Chondrocyte (in vitro differentiated cells): ENCODE results near the gene LRRC27. TPM values are rescaled to one million over a fixed set of nuclear protein-coding genes. Genes with fewer than 3 reads are reported as not detected.
A peak's percentile ranks its signal among the peaks of the same experiment; 100 is the strongest.

Experiments used
- DNase-seq: peaks from one replicate; pipeline ENCODE4 v3.0.0; 2021; ENCODE audit warnings: mixed read lengths, low spot score
- H3K27ac Mint-ChIP-seq: one replicate; pipeline ENCODE4 v1.8.0; 2021; ENCODE audit warnings: mild to moderate bottlenecking, moderate library complexity, mixed read lengths; ENCODE audit not compliant: unreplicated experiment
- H3K27me3 Mint-ChIP-seq: 2 replicates; pipeline ENCODE4 v1.8.0; 2021; ENCODE audit warnings: low read depth, mixed read lengths
- H3K36me3 Mint-ChIP-seq: 2 replicates; pipeline ENCODE4 v1.8.0; 2021; ENCODE audit warnings: low read depth, mixed read lengths
- H3K4me1 Mint-ChIP-seq: 2 replicates; pipeline ENCODE4 v1.8.0; 2021; ENCODE audit warnings: low read depth, mild to moderate bottlenecking, mixed read lengths
- H3K4me3 Mint-ChIP-seq: one replicate; pipeline ENCODE4 v1.8.0; 2021; ENCODE audit warnings: mild to moderate bottlenecking, moderate library complexity, mixed read lengths; ENCODE audit not compliant: unreplicated experiment
- H3K9me3 Mint-ChIP-seq: 2 replicates; pipeline ENCODE4 v1.8.0; 2021; ENCODE audit warnings: low read depth, mixed read lengths
- CTCF ChIP-seq: fragments of 200-600 bp; sonication (generic); IDR thresholded peaks from 2 replicates; pipeline ENCODE4 v1.5.0; 2021; ENCODE audit warnings: antibody characterized with exemption, mild to moderate bottlenecking, moderate library complexity
- total RNA-seq: library from RNA; stranded (reverse); gene quantifications from 3 replicates; pipeline ENCODE4 v1.2.1, GENCODE V29; 2021

Gene LRRC27
- total RNA-seq, 1 donor from 2014 or later, result 13.2 TPM

- Mint-ChIP-seq H3K4me3 (no peak overlapping the region), H3K4me1 (peaks cover 23% of the 10 kb centered on the region), H3K9me3 (no peaks in the 10 kb centered on the region), H3K27me3 (no peaks in the 10 kb centered on the region), H3K27ac (no peak overlapping the region), H3K36me3 (peaks cover 7% of the 10 kb centered on the region)
- no peak for DNase-seq
- no peak for TF ChIP-seq CTCF
Measured at GRCh38 chr10:132406750-132407149, 74.8 kb downstream of the LRRC27 start.

DNA sequence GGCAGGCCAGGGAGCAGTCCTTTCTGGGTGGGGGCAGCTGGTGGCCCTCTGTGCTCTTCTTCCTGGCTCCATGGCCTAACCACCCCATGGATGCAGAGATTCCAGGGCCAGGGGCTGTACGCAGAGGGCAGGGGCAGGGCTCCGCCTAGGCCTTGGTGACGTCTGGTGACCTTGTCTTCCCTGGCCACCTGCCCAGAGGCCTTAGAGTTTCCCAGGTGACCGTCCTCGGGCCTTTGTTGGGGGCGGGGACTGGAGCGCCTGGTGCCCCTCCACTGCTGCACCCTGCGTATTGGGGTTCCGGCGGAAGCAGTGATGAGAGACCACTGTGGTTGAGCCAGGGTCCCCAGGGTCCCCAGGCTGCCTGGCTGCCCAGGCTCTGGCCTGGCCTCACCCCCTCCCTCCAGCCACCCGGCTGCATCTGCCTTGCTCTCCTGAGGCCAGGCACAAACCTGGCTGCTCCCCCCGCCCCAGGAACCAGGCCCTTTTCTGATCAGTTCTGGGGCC is 75.3 kb downstream of the LRRC27 start:
- peak overlapping the region; percentile 58 for H3K4me3 Mint-ChIP-seq
- H3K9me3 Mint-ChIP-seq, result no peaks in the 10 kb centered on the region
- H3K36me3 Mint-ChIP-seq, result peaks cover 7% of the 10 kb centered on the region
- peak overlapping the region; percentile 90 for H3K27ac Mint-ChIP-seq
- TF ChIP-seq CTCF, result no peak
- DNase-seq, result no peak
- peaks cover 29% of the 10 kb centered on the region for H3K4me1 Mint-ChIP-seq
- no peaks in the 10 kb centered on the region for H3K27me3 Mint-ChIP-seq

DNA sequence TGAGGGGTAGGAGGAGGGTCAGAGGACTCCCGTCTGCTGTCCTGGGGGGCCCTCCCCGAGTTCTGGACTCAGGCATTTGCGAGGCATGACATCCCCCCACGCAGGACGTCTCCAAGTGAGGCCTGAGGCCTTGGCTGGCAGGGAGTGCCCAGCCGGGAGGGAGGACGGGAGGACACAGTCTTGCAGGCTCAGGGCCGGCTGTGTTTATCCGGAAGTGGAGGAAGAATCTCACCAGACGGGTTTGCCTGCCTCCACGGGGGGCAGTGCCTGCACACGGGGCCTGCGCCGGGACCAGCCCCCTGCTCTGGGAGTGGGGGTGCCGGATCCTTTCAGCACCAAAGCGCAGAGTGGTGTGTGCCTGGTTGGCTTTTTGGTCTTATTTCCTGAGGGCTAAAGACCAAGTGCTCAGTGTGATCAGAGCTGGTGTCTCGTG is 75.9 kb downstream of the LRRC27 start:
- Mint-ChIP-seq H3K27me3 (no peaks in the 10 kb centered on the region), H3K9me3 (no peaks in the 10 kb centered on the region), H3K27ac (peak overlapping the region; percentile 90), H3K36me3 (peaks cover 7% of the 10 kb centered on the region), H3K4me1 (peaks cover 34% of the 10 kb centered on the region), H3K4me3 (peak overlapping the region; percentile 58)
- TF ChIP-seq CTCF, result peak; percentile 27
- DNase-seq, result no peak

- Mint-ChIP-seq H3K4me3 (peak overlapping the region; percentile 58), H3K9me3 (no peaks in the 10 kb centered on the region), H3K27me3 (no peaks in the 10 kb centered on the region), H3K36me3 (peaks cover 7% of the 10 kb centered on the region), H3K4me1 (peaks cover 37% of the 10 kb centered on the region), H3K27ac (peak overlapping the region; percentile 83)
- no peak for TF ChIP-seq CTCF
- no peak for DNase-seq
Measured at GRCh38 chr10:132408367-132408781, 76.4 kb downstream of the LRRC27 start.

GRCh38 chr10:132408823-132409666 is 77.1 kb downstream of the LRRC27 start:
- no peak overlapping the region for H3K4me3 Mint-ChIP-seq
- H3K27me3 Mint-ChIP-seq, result no peaks in the 10 kb centered on the region
- H3K9me3 Mint-ChIP-seq, result no peaks in the 10 kb centered on the region
- peaks cover 44% of the 10 kb centered on the region for H3K4me1 Mint-ChIP-seq
- no peak for DNase-seq
- H3K27ac Mint-ChIP-seq, result no peak overlapping the region
- TF ChIP-seq CTCF, result no peak
- peaks cover 7% of the 10 kb centered on the region for H3K36me3 Mint-ChIP-seq
